ENCODE results near the gene FHIT.

- TF ChIP-seq, protein P1, sequence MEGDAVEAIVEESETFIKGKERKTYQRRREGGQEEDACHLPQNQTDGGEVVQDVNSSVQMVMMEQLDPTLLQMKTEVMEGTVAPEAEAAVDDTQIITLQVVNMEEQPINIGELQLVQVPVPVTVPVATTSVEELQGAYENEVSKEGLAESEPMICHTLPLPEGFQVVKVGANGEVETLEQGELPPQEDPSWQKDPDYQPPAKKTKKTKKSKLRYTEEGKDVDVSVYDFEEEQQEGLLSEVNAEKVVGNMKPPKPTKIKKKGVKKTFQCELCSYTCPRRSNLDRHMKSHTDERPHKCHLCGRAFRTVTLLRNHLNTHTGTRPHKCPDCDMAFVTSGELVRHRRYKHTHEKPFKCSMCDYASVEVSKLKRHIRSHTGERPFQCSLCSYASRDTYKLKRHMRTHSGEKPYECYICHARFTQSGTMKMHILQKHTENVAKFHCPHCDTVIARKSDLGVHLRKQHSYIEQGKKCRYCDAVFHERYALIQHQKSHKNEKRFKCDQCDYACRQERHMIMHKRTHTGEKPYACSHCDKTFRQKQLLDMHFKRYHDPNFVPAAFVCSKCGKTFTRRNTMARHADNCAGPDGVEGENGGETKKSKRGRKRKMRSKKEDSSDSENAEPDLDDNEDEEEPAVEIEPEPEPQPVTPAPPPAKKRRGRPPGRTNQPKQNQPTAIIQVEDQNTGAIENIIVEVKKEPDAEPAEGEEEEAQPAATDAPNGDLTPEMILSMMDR (IDR thresholded peaks at IDR 0.05), result no peak
- TF ChIP-seq POLR2A (IDR thresholded peaks at IDR 0.05), result no peak
These were observed 1197.6 kb downstream of the FHIT start for GRCh38 chr3:60053526-60054265.
